GM12878 (cell line): ENCODE data around the gene KCNAB2. TPM values are rescaled to one million over a fixed set of nuclear protein-coding genes. Genes with fewer than 3 reads are reported as not detected.

Source experiments
- ATAC-seq: fragments of 200-7000 bp; cut with Tn5 transposase; 3 replicates; pipeline ENCODE4 v1.9.1; 2020; ENCODE audit warnings: mild to moderate bottlenecking, moderate library complexity
- BruUV-seq: library from RNA; stranded (reverse); fragments of 400-500 nt; replicated peaks from 2 replicates; lab custom pipeline; 2021; lab: Mats Ljungman, UMichigan
- CTCF ChIA-PET: fragments of 300-600 bp; sonication (Branson Sonifier 250); formaldehyde crosslinking; extraction: SDS; loops from one replicate; lab custom pipeline; 2021; ENCODE audit warnings: inconsistent platforms; lab: Yijun Ruan, JAX
- POLR2A ChIA-PET: fragments of 350-600 bp; formaldehyde crosslinking; extraction: SDS; loops from one replicate; lab custom pipeline; 2021; ENCODE audit warnings: inconsistent platforms; lab: Charles Lee
- RAD21 ChIA-PET: fragments of 300-600 bp; sonication (Branson Sonifier 250); formaldehyde crosslinking; loops from one replicate; lab custom pipeline; 2023; ENCODE audit warnings: antibody characterized with exemption; ENCODE audit not compliant: unreplicated experiment; lab: Charles Lee
- SMC1A ChIA-PET: fragments of 300-600 bp; sonication (Branson Sonifier 250); formaldehyde crosslinking; loops from one replicate; lab custom pipeline; 2023; ENCODE audit not compliant: unreplicated experiment, uncharacterized antibody; lab: Charles Lee
- DNase-seq: peaks from one replicate; pipeline ENCODE4 v3.0.0-alpha.2; 2011; ENCODE audit warnings: low read depth, low spot score
- FAIRE-seq: peaks from 3 replicates; lab custom pipeline; 2011; peaks lifted over from hg19 to GRCh38; lab: Jason Lieb, UNC
- H2AFZ ChIP-seq: 2 replicates; pipeline ENCODE4 v1.6.0; 2011; ENCODE audit warnings: low read depth, low read length, control low read depth; ENCODE audit not compliant: control insufficient read depth
- H3K27ac ChIP-seq: 2 replicates; pipeline ENCODE4 v1.5.1; 2011; ENCODE audit warnings: control low read depth; ENCODE audit not compliant: control insufficient read depth, insufficient read depth
- H3K27me3 ChIP-seq, 2 experiments: replicated peaks in 1 of 2; 2 replicates each; pipeline versions ENCODE4 v1.6.0 to v1.6.1; 2011; ENCODE audit warnings: low read length in 1 of 2; ENCODE audit not compliant: control insufficient read depth in 2 of 2, insufficient read depth in 2 of 2
- H3K36me3 ChIP-seq, 2 experiments: 2 replicates each; pipeline ENCODE4 v1.5.1; 2011; ENCODE audit warnings: low read length in 1 of 2; ENCODE audit not compliant: control insufficient read depth in 2 of 2, insufficient read depth in 2 of 2
- H3K4me1 ChIP-seq: 2 replicates; pipeline ENCODE4 v1.6.1; 2011; ENCODE audit warnings: mild to moderate bottlenecking, low read length, moderate library complexity, mixed read lengths; ENCODE audit not compliant: control insufficient read depth, insufficient read depth
- H3K4me2 ChIP-seq: 2 replicates; pipeline ENCODE4 v1.6.0; 2011; ENCODE audit warnings: control low read depth; ENCODE audit not compliant: control insufficient read depth, insufficient read depth
- H3K4me3 ChIP-seq: fragments of 200-600 bp; sonication (generic); 2 replicates; pipeline ENCODE4 v1.5.1; 2016
- H3K79me2 ChIP-seq: 2 replicates; pipeline ENCODE4 v1.6.0; 2011; ENCODE audit warnings: low read length; ENCODE audit not compliant: control insufficient read depth, insufficient read depth
- H3K9ac ChIP-seq: 2 replicates; pipeline ENCODE4 v1.8.0; 2011; ENCODE audit warnings: low read length, control low read depth, mixed read lengths; ENCODE audit not compliant: control insufficient read depth, insufficient read depth
- H3K9me3 ChIP-seq: replicated peaks from 3 replicates; pipeline ENCODE4 v1.5.1; 2011; ENCODE audit warnings: mild to moderate bottlenecking, low read length; ENCODE audit not compliant: control insufficient read depth, insufficient read depth
- H4K20me1 ChIP-seq: 2 replicates; pipeline ENCODE4 v1.6.0; 2011; ENCODE audit not compliant: control insufficient read depth, insufficient read depth
- BCL11A ChIP-seq: IDR thresholded peaks from 2 replicates; pipeline ENCODE4 v1.6.1; 2011; ENCODE audit warnings: low read depth, low read length
- CEBPB ChIP-seq, 2 experiments: fragments of 150-350 bp in 1 of 2; IDR thresholded peaks; 2 replicates each; pipeline ENCODE4 v1.6.1; 2012 to 2014; ENCODE audit warnings: low read depth in 2 of 2, low read length in 2 of 2, borderline replicate concordance in 1 of 2, inconsistent platforms in 1 of 2
- E2F4 ChIP-seq: IDR thresholded peaks from 2 replicates; pipeline ENCODE4 v1.6.1; 2012; ENCODE audit warnings: low read depth, low read length, improper control_type of control experiment
- EZH2 ChIP-seq: IDR thresholded peaks from 2 replicates; pipeline ENCODE4 v1.6.1; 2012; ENCODE audit warnings: low read depth, mild to moderate bottlenecking, control low read depth, inconsistent platforms, low read length, borderline replicate concordance; ENCODE audit not compliant: control insufficient read depth
- GATAD2B ChIP-seq: fragments of 450-650 bp; conservative IDR thresholded peaks from 2 replicates; pipeline ENCODE4 v1.6.1; 2017; ENCODE audit warnings: low read depth, mild to moderate bottlenecking, moderate library complexity
- HDGF ChIP-seq: fragments of 450-650 bp; IDR thresholded peaks from 2 replicates; pipeline ENCODE4 v1.6.1; 2016; ENCODE audit warnings: antibody characterized with exemption
- NKRF ChIP-seq: fragments of 450-650 bp; conservative IDR thresholded peaks from 2 replicates; pipeline ENCODE4 v1.6.1; 2017; ENCODE audit warnings: mild to moderate bottlenecking, moderate library complexity
- RUNX3 ChIP-seq: IDR thresholded peaks from 2 replicates; pipeline ENCODE4 v1.6.1; 2012; ENCODE audit warnings: low read length, inconsistent platforms
- SMAD1 ChIP-seq: fragments of 450-650 bp; IDR thresholded peaks from 2 replicates; pipeline ENCODE4 v1.6.1; 2018; ENCODE audit warnings: mild to moderate bottlenecking, low read depth; ENCODE audit not compliant: partially characterized antibody
- SMAD5 ChIP-seq: IDR thresholded peaks from 2 replicates; pipeline ENCODE4 v1.6.1; 2016; ENCODE audit warnings: antibody characterized with exemption, low read depth
- SRF ChIP-seq, 2 experiments: IDR thresholded peaks; 2 replicates each; pipeline ENCODE4 v1.6.1; 2011; ENCODE audit warnings: low read depth in 2 of 2, low read length in 2 of 2, mild to moderate bottlenecking in 1 of 2, moderate library complexity in 1 of 2
- YBX1 ChIP-seq: fragments of 450-650 bp; IDR thresholded peaks from 2 replicates; pipeline ENCODE4 v1.6.1; 2016; ENCODE audit warnings: antibody characterized with exemption
- WGBS: methylation state at CpG from one replicate; pipeline ENCODE4 v1.1.6; 2016; ENCODE audit warnings: low lambda C conversion rate; ENCODE audit not compliant: insufficient replicate concordance, insufficient coverage; ENCODE audit errors: missing lambda C conversion rate; 5-methylcytosine and 5-hydroxymethylcytosine counted together
- in situ Hi-C: fragments of 300-500 bp; cut with MboI; formaldehyde crosslinking; loops from 9 replicates; pipeline ENCODE4 v1.14.3; 2018; ENCODE audit warnings: mixed read lengths
- intact Hi-C: fragments of 100-400 bp; cut with micrococcal nuclease; formaldehyde crosslinking; loops from one replicate; pipeline ENCODE4 v1.14.2; 2022; ENCODE audit not compliant: unreplicated experiment
- polyA plus RNA-seq, 11 experiments: library from polyadenylated mRNA; depleted of rRNA in 4 of 11; unstranded in 6 of 11; stranded (reverse) in 5 of 11; fragments of >200 nt; fragmentation: Nextera tagmentation in 4 of 11; fragmentation: Illumina TruSeq in 1 of 11; extraction: Ambion mirVana in 4 of 11; extraction: Trizol in 1 of 11; gene quantifications; 1 replicate in 1 of 11; 2 replicates in 10 of 11; pipeline versions ENCODE4 v1.2.1 to v1.2.3, GENCODE V29; 2011 to 2016; ENCODE audit warnings: inconsistent platforms in 2 of 11, missing spikeins in 2 of 11, low read depth in 1 of 11
- total RNA-seq, 4 experiments: library from RNA; depleted of rRNA in 3 of 4; stranded (reverse); fragments of >200 nt in 3 of 4; fragmentation: Illumina TruSeq in 1 of 4; extraction: Trizol in 1 of 4; gene quantifications; 2 replicates each; pipeline versions ENCODE4 v1.2.1 to v1.2.3, GENCODE V29; 2013 to 2021

Gene KCNAB2
- total and polyA plus RNA-seq, 10 of the 15 experiments (the other 5 are each of a cell fraction or from before 2014, with no cell fraction given), result 2.9 to 123 (median 62.4) TPM

DNA sequence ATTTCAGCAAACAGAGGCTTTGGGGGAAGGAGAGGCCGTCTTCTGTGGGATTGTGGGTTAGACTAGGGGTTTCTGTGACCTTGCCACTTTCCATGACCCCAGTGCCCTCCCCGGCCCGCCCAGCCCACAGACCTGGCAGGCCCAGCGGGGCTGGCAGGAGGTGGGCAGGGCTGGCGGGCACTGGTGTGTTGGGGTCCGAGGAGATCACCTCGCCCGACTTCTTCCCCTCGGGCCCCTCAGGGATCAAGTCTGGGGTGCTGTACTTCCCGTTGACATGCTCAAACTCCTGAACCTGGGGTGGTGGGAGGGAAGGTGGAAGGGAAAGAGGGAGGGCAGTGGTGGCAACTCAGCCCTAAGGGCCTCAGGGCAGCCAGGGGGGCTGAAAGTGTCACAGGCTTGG lies 78.1 kb downstream of the KCNAB2 start (continued):
- TF ChIP-seq RUNX3 (no peak), E2F4 (no peak), GATAD2B (no peak), NKRF (no peak), SMAD5 (no peak), HDGF (no peak), BCL11A (no peak), EZH2 (no peak)
- TF ChIP-seq, all 136 proteins: peak for 0

GRCh38 chr1:6124341-6124740 lies 78.7 kb downstream of the KCNAB2 start:
- H3K4me2 ChIP-seq, result no peak overlapping the region
- SMC1A ChIA-PET, result no interaction called here
- no peak overlapping the region for H2AFZ ChIP-seq
- H4K20me1 ChIP-seq, result no peaks in the 10 kb centered on the region
- no peaks in the 10 kb centered on the region for H3K27me3 ChIP-seq
- in situ Hi-C loops, result no loop called here
- no peak overlapping the region for H3K9ac ChIP-seq
- POLR2A ChIA-PET, result no interaction called here
- whole genome bisulfite sequencing, result 36% methylated on average over 8 of the region's 12 CpGs
- no TSS peak for BruUV-seq
- RAD21 ChIA-PET, result no interaction called here
- no peaks in the 10 kb centered on the region for H3K4me1 ChIP-seq
- intact Hi-C loops, result no loop called here
- no peak for FAIRE-seq
- ATAC-seq, result no peak
- no peak for DNase-seq
- H3K79me2 ChIP-seq, result no peaks in the 10 kb centered on the region
- H3K4me3 ChIP-seq, result no peak overlapping the region
- no peaks in the 10 kb centered on the region for H3K9me3 ChIP-seq
- no peaks in the 10 kb centered on the region for H3K36me3 ChIP-seq
- H3K27ac ChIP-seq, result no peak overlapping the region
- TF ChIP-seq SRF (IDR thresholded peaks at IDR 0.05; ENCODE audit: low read depth in 2 of 2, low read length in 2 of 2) (no peak), CEBPB (IDR thresholded peaks at IDR 0.05; ENCODE audit: borderline replicate concordance in 1 of 2, low read depth in 2 of 2, low read length in 2 of 2) (no peak), SMAD1 (no peak), YBX1 (no peak)
- CTCF ChIA-PET, result no interaction called here
